ENCODE measurements around the gene SHC3.

The SHC3 gene

DNA sequence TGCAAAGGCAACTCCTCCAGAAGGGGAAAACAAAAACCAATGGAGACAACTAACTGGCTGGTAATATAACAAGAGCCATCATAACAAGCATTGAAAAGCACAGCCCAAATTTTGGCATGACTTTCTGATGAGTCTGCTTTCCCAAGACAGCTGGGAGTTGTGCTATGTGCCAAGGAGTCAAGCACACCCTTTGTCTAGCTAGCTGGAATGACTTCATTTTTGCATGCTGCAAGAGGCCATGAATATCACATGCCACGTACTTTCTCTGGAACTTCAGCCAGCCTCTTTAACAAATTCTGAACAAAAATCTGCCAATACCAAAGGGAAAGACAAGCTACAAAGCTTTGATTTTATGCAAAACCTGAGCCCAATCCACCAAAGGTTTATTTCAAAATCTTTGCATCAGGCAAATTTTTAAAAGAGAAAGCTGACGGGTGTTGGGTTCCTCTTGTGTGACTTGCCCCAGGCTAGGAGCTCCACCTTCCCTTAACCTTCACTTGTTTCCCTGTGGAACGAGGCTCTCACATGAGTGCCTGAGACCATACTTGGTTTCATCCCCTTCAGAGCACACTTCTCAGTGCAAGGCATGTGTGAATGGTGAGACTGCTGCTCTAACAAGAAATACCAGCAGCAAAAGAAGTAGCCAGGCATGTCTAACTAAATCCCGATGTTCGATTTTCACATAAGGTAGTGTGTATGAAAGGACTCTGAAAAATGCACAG, 140.1 kb downstream of the SHC3 start:
- CTCF ChIA-PET = interaction anchor here (0.7 kb wide), 1 partner anchor 1015 kb away, joined by 5 read pairs; no protein-coding TSS in a partner anchor
- DNase-seq (ENCODE audit: extremely low spot score) = no peak
- POLR2A ChIA-PET = no interaction called here
- TF ChIP-seq CTBP1 (IDR thresholded peaks at IDR 0.05; ENCODE audit: borderline replicate concordance) (no peak), NFRKB (IDR thresholded peaks at IDR 0.05) (no peak), L3MBTL2 (conservative IDR thresholded peaks at IDR 0.05) (no peak), FOXK2 (IDR thresholded peaks at IDR 0.05) (no peak), BHLHE40 (IDR thresholded peaks at IDR 0.05; ENCODE audit: borderline replicate concordance) (no peak), ZNF384 (IDR thresholded peaks at IDR 0.05) (no peak), TARDBP (IDR thresholded peaks at IDR 0.05) (no peak), FOXM1 (IDR thresholded peaks at IDR 0.05; ENCODE audit: borderline replicate concordance) (no peak), ARNT (IDR thresholded peaks at IDR 0.05) (no peak), FOXA1 (IDR thresholded peaks at IDR 0.05) (no peak), SUZ12 (IDR thresholded peaks at IDR 0.05) (no peak), LEF1 (IDR thresholded peaks at IDR 0.05; ENCODE audit: borderline replicate concordance) (no peak), HDGF (IDR thresholded peaks at IDR 0.05; ENCODE audit: borderline replicate concordance) (no peak), ELF4 (IDR thresholded peaks at IDR 0.05) (no peak), SP1 (IDR thresholded peaks at IDR 0.05) (no peak)
- TF ChIP-seq, protein P1, sequence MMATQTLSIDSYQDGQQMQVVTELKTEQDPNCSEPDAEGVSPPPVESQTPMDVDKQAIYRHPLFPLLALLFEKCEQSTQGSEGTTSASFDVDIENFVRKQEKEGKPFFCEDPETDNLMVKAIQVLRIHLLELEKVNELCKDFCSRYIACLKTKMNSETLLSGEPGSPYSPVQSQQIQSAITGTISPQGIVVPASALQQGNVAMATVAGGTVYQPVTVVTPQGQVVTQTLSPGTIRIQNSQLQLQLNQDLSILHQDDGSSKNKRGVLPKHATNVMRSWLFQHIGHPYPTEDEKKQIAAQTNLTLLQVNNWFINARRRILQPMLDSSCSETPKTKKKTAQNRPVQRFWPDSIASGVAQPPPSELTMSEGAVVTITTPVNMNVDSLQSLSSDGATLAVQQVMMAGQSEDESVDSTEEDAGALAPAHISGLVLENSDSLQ (IDR thresholded peaks at IDR 0.05) = no peak

GRCh38 chr9:89037891-89038290, 140.7 kb downstream of the SHC3 start:
- no peak for DNase-seq (ENCODE audit: extremely low spot score)
- CTCF ChIA-PET = no interaction called here
- POLR2A ChIA-PET = no interaction called here
- no peak for TF ChIP-seq NFRKB (IDR thresholded peaks at IDR 0.05)
- no peak for TF ChIP-seq FOXK2 (IDR thresholded peaks at IDR 0.05)
- TF ChIP-seq SP1 (IDR thresholded peaks at IDR 0.05) = no peak
- TF ChIP-seq L3MBTL2 (conservative IDR thresholded peaks at IDR 0.05) = no peak
- TF ChIP-seq CTBP1 (IDR thresholded peaks at IDR 0.05; ENCODE audit: borderline replicate concordance) = no peak
- TF ChIP-seq, protein P1 (IDR thresholded peaks at IDR 0.05) = no peak
- TF ChIP-seq BHLHE40 (IDR thresholded peaks at IDR 0.05; ENCODE audit: borderline replicate concordance) = no peak
- no peak for TF ChIP-seq ARNT (IDR thresholded peaks at IDR 0.05)
- TF ChIP-seq FOXM1 (IDR thresholded peaks at IDR 0.05; ENCODE audit: borderline replicate concordance) = no peak
- TF ChIP-seq HDGF (IDR thresholded peaks at IDR 0.05; ENCODE audit: borderline replicate concordance) = no peak
- TF ChIP-seq ELF4 (IDR thresholded peaks at IDR 0.05) = no peak
- no peak for TF ChIP-seq SUZ12 (IDR thresholded peaks at IDR 0.05)

DNA sequence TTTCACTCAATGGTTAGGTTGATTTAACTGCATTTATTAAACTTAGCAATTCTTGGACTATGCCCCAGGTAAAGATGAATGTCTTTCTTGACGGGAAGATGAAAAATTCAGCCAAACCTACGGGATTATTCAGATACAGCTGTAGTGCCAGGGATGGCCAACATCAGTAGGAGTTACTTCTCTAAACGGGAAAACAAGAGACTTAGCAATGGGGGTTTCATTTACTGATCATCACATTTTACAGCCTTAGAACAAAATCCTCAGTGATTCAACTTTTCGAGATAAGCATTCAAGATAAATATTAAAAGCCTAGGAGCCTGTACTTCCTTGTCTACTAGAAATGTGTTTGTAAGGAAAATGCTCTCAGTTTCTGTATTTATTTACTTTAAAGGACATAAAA, 141.3 kb downstream of the SHC3 start:
- TF ChIP-seq ELF4 (IDR thresholded peaks at IDR 0.05) = no peak
- no peak for TF ChIP-seq L3MBTL2 (conservative IDR thresholded peaks at IDR 0.05)
- TF ChIP-seq SP1 (IDR thresholded peaks at IDR 0.05) = no peak
- no peak for TF ChIP-seq BHLHE40 (IDR thresholded peaks at IDR 0.05; ENCODE audit: borderline replicate concordance)
- CTCF ChIA-PET = no interaction called here
- POLR2A ChIA-PET = no interaction called here
- no peak for DNase-seq (ENCODE audit: extremely low spot score)

DNA sequence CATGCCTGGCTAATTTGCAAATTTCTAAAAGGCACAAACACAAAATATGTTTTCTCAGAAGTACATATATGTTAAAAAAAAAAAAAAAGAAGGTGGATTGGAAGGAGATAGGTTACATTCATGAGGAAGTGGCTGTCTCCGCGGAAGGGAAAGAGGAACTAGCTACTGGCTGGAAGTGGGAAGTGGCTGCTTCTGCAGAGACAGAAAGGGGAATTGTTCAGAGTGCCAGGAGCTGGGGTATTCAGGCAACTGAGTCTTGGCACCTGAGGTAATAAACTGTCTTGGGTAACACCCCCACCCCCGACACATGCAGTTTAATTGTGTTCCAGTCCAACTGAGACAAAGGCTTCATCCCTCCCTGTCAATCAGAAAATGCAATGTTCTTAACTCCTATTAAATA, 141.7 kb downstream of the SHC3 start:
- ChIA-PET POLR2A (no interaction called here), CTCF (no interaction called here)
- DNase-seq (ENCODE audit: extremely low spot score) = no peak
- TF ChIP-seq FOXK2 (IDR thresholded peaks at IDR 0.05) (no peak), TARDBP (IDR thresholded peaks at IDR 0.05) (no peak), L3MBTL2 (conservative IDR thresholded peaks at IDR 0.05) (no peak), FOXM1 (IDR thresholded peaks at IDR 0.05; ENCODE audit: borderline replicate concordance) (no peak), SUZ12 (IDR thresholded peaks at IDR 0.05) (no peak)
- TF ChIP-seq, protein P1 (IDR thresholded peaks at IDR 0.05) = 0 out of 2 replicates have a peak, but pooled peaks have one; percentile 10

GRCh38 chr9:89036383-89036782, 142.2 kb downstream of the SHC3 start:
- no peak for DNase-seq (ENCODE audit: extremely low spot score)
- ChIA-PET POLR2A (no interaction called here), CTCF (no interaction called here)
- no peak for TF ChIP-seq FOXM1 (IDR thresholded peaks at IDR 0.05; ENCODE audit: borderline replicate concordance)

- POLR2A ChIA-PET = no interaction called here
- TF ChIP-seq HDGF (IDR thresholded peaks at IDR 0.05; ENCODE audit: borderline replicate concordance) = no peak
- TF ChIP-seq FOXM1 (IDR thresholded peaks at IDR 0.05; ENCODE audit: borderline replicate concordance) = no peak
- TF ChIP-seq SP1 (IDR thresholded peaks at IDR 0.05) = no peak
- TF ChIP-seq NFRKB (IDR thresholded peaks at IDR 0.05) = no peak
- no peak for TF ChIP-seq ZNF384 (IDR thresholded peaks at IDR 0.05)
- no peak for TF ChIP-seq SUZ12 (IDR thresholded peaks at IDR 0.05)
- TF ChIP-seq CTBP1 (IDR thresholded peaks at IDR 0.05; ENCODE audit: borderline replicate concordance) = no peak
- no peak for TF ChIP-seq FOXK2 (IDR thresholded peaks at IDR 0.05)
- no peak for TF ChIP-seq ELF4 (IDR thresholded peaks at IDR 0.05)
- no peak for TF ChIP-seq LEF1 (IDR thresholded peaks at IDR 0.05; ENCODE audit: borderline replicate concordance)
- TF ChIP-seq TARDBP (IDR thresholded peaks at IDR 0.05) = no peak
- no peak for TF ChIP-seq ARNT (IDR thresholded peaks at IDR 0.05)
- no peak for TF ChIP-seq BHLHE40 (IDR thresholded peaks at IDR 0.05; ENCODE audit: borderline replicate concordance)
- TF ChIP-seq, protein P1 (IDR thresholded peaks at IDR 0.05) = no peak
- TF ChIP-seq FOXA1 (IDR thresholded peaks at IDR 0.05) = no peak
- no peak for TF ChIP-seq L3MBTL2 (conservative IDR thresholded peaks at IDR 0.05)
- no peak for DNase-seq (ENCODE audit: extremely low spot score)
- CTCF ChIA-PET = no interaction called here
Observed at GRCh38 chr9:89032661-89033060, 146.0 kb downstream of the SHC3 start.
